AG10803 (cell line): ENCODE results near the gene UPK3B.
"Not testable (repeated sequence)": the region's sequence is repeated elsewhere in the genome, so short reads cannot be mapped to it uniquely, and the experiment has no call there.

Source experiments
- DNase-seq: peaks from one replicate; pipeline ENCODE4 v3.0.0; 2010; ENCODE audit warnings: low read depth
- H3K4me3 ChIP-seq: 2 replicates; pipeline ENCODE4 v1.5.1; 2011; ENCODE audit warnings: mild to moderate bottlenecking, low read length, control low read depth

UPK3B gene

DNA sequence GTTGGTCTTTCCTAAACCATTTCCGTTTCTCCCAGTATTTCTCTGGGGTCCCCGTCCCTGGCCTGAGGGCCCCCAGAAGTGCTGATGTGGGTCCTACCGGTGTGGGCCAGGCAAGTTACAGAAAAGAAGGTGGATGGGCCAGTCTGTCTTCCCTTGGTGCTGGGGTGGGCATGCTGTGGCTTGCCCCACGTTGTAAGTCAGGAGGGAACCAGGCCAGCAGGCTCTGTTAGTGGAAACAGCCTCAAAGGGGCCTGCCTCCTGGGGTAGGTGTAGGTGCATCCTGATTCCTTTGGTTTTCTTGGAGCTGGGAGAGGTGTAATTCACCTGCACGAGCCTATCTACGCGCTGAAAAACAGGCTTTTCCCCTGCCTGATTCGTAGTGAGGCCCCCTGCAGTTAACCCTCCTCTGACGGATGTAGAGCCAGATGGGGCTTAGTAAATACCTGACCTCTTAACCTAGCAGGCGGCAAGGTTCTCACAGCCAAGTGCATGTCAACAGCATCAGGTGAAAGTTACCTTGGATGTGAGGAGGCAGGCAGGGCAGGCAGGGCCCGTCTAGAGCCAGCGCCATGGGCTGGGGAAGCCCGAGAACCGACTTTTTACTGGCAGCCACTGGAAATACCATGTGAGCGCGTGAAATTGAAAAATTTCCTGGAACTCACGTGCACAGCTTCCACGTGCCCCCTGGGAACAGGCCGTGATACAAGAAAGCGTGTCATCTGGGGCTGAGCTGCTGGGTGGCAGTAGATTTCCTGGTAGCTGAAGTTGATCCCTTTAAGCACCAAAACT is 24.3 kb upstream of the UPK3B start:
- not testable (repeated sequence) for DNase-seq, H3K4me3 ChIP-seq

DNA sequence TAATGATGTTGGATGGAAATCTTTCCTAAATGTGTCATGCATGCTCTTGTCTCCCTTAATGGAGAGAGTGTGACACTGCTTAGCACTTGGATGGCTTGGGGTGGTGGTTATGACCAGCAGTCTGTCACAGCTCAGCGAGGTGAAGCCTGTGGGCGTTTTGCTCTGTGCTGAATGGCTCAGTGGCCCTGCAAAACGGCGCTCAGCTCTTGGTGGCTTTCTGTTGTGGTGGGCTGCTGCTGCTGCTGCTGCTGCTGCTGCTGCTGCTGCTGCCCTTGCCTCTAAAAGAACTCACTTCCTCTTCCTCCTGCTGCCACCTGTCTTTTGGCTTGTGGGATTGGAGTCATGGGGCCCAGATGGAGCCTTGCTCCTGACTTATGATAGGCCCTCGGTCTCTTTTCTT is 23.7 kb upstream of the UPK3B start:
- DNase-seq, H3K4me3 ChIP-seq: not testable (repeated sequence)

DNA sequence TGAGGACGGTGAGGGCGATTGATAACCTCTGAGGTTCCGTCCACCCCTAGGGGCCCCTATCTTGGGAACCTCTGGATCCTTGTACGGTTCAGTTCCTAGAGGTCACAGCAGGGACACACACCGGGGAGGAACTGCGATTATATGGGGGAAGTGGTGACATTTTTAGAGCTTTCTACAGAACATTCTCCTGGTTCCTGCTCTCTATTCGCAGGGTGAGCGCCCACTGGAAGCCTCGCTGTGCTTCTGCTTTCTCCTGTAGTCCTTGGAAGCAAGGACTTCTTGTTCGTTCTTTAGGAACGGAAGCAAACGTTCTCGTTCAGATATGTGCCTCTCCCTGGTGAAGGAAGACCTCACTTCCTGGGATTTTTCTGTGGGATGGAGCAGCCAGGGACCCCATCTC is 22.4 kb upstream of the UPK3B start:
- not testable (repeated sequence) for DNase-seq

DNA sequence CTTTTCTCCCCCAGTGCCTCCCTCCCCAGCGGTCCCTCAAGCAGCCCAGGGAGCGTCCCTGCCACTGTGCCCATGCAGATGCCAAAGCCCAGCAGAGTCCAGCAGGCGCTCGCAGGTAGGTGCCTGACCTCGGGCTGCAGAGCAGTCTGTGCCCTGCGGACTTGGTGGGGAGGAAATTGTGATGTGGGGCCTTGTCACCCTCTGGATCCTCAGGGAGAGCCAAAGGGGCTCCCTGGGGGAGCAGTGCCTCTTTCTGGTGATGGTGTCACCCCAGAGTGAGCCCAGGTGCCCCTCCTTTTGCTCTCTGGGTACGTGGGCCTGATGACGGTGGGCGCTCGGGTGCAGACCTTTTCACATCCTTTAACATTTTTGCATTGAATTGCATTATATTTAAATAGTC is 18.2 kb upstream of the UPK3B start:
- not testable (repeated sequence) for DNase-seq, H3K4me3 ChIP-seq

More for the DNA sequence above, 22.4 kb upstream of the UPK3B start:
- not testable (repeated sequence) for H3K4me3 ChIP-seq

DNA sequence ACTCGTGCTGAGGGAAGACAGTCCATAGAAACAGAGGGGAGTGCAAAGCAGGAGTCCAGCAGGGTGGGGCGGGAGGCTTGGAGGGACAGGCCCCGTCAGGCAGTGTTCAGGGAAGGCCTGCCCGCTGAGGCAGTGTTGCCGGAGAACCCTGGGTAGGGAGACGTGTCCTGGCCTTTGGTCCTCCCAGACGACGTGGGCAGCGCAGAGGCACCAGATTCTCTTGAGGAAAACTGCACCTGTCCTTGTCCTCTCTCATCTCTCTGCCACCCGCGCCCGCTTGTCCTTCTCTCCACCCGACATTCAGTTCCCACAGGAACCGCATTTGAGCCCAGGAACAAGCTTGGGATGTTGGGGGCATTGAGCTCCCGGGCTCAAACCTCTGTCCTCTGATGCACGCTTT is 14.6 kb upstream of the UPK3B start:
- DNase-seq, H3K4me3 ChIP-seq: not testable (repeated sequence)

DNA sequence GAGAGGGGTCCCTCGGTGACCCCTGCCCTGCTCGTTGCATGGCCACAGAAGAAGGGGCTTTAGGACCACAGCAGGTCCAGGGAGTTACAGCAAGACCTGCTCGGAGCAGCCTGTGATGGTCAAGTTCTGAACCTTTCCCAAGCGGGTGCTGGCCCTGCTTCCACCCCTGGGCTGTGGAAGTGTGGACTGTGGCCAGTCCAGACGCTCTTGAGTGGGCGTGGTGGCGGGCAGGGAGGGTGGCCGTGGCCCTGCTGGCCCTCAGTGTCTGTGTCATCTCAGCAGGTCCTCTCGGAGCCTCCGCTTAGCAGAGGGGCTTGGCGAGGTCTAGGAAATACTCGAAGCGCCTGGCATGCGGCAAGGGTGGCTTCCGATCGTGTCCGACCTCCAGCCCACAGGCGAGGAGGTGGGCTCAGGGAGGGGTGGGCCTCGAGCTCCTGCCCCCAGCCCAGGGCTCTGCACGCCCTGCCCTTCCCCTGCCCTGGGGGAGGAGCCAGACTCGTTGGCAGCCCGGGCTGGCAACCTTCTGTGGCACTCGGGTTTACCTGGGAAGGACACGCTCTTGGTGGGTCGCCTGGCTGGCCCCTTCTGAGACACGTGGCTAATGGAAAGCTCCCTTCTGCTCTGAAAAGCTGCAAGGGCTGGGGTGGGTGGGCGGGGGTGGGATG is 12.3 kb upstream of the UPK3B start:
- DNase-seq, H3K4me3 ChIP-seq: not testable (repeated sequence)

DNA sequence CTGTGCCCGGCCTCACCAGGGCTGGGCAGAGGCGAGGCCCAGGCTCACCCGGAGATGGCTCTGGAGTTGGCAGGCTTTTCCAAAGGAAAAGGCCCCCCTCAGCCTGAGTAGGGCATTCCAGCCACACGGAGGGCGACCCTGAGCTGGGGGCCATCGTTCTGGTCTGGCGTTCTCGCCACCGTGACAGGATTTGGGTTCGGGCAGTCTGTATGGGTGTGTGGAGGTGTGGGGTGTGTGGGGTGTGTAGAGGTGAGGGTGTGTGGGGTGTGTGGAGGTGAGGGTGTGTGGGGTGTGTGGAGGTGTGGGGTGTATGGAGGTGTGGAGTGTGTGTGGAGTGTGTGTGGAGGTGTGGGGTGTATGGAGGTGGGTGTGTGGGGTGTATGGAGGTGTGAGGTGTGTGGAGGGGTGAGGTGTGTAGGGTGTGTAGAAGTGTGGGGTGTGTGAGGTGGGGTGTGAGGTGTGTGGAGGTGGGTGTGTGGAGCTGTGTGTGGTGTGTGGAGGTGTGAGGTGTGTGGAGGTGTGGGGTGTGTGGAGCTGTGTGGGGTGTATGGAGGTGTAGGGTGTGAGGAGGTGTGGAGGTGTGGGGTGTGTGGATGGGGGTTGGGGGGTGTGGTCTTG is 11.7 kb upstream of the UPK3B start:
- DNase-seq, H3K4me3 ChIP-seq: not testable (repeated sequence)

DNA sequence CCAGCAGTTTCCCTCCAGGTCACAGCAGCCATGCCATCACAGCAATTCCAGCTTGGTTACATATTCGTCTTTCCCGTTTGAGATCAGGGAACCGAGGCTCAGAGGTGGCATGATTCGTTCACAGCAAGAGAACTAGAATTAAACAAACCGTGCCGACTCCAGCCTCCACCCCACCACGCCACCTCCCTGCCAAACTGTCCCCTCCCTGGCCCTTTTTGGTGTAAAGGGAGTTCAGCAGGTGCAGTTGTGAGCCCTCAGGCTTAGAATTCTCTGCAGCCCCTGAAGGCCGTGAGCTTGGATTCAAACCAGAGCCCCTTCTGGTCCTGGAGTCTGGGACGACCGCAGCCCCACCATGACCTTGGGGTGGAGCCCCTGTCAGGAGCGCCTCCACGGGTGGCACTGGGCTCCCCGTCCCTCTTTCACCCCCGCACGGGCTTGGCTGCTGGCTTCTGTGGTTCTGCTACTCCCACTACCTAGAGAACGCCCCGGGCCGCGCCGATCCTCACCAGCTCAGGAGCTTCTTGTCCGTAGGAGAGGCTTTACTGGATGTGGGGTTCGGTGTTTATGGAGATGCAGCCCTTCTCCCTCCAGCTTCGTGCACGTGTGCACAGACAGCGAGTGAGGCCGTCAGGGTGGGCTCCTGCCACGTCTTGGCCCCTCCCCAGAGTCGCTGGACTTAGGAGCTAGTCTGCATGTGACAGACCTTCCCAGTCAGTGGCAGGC is 11.0 kb upstream of the UPK3B start:
- H3K4me3 ChIP-seq, DNase-seq: not testable (repeated sequence)

GRCh38 chr7:76499924-76500241 is 10.5 kb upstream of the UPK3B start:
- not testable (repeated sequence) for H3K4me3 ChIP-seq, DNase-seq

- not testable (repeated sequence) for DNase-seq
These were observed 8.1 kb upstream of the UPK3B start for GRCh38 chr7:76502224-76502623.

GRCh38 chr7:76502836-76503235 is 7.5 kb upstream of the UPK3B start:
- H3K4me3 ChIP-seq, DNase-seq: not testable (repeated sequence)

More at GRCh38 chr7:76502224-76502623, 8.1 kb upstream of the UPK3B start:
- not testable (repeated sequence) for H3K4me3 ChIP-seq

DNA sequence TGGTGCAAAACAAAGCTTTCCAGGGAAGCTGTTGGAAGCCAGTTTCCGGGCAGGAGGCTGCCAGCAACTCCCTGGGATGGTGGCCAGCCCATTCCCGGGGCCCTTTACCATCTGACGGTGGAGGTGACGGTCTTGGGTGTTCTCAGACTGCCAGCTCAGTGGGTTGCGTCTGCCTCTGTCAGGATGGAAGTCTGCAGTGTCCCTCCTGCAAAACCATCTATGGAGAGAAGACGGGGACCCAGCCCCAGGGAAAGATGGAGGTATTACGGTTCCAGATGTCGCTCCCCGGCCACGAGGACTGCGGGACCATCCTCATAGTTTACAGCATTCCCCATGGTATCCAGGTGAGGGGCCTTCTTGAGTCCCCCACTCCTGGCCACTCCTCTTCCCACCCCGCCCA is 7.1 kb upstream of the UPK3B start:
- DNase-seq, H3K4me3 ChIP-seq: not testable (repeated sequence)

DNA sequence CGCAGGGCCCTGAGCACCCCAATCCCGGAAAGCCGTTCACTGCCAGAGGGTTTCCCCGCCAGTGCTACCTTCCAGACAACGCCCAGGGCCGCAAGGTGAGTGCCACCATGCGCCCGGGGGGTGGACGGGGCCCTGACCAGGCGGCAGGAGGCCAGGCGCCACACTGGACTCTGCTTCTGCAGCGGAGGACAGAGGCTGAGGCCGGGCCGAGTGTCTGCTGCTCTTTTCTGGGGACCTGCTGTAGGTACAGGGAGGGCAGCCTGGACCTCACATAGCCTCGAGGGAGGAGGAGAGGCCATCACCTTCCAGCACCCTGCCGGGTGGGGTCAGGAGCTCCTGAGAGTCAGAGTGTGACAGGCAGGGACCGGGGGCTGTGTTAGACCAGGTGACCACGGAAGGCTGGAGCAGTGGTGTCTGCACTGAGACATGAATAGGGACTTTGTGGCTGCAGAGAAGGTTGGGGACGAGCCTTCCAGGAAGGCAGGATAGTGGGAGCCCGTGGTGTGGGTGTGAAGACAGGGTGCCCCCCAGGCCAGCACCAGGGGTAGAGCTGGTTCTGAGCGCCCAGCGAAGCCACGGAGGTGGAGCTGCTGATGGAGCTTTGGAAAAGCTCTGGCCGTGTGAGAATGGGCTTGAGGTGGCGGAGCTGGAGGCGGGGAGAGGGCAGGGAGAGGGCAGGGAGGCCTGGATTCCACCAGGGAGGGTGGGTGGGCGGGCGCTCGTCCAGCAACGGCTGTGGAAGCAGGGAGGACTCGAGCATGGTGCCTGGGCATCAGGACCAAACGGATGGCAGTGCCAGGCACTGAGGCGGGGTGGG is 5.8 kb upstream of the UPK3B start:
- H3K4me3 ChIP-seq, DNase-seq: not testable (repeated sequence)
